ENCODE results near the gene GALNT10.

GRCh38 chr5:154236536-154237375 lies 46.2 kb downstream of the GALNT10 start:
- TF ChIP-seq EP300 (IDR thresholded peaks at IDR 0.05), result no peak
- no peak for TF ChIP-seq CTCF (IDR thresholded peaks at IDR 0.05)
- no peak for TF ChIP-seq MAZ (IDR thresholded peaks at IDR 0.05; ENCODE audit: borderline replicate concordance, low read depth, low read length)
- TF ChIP-seq, protein P1, sequence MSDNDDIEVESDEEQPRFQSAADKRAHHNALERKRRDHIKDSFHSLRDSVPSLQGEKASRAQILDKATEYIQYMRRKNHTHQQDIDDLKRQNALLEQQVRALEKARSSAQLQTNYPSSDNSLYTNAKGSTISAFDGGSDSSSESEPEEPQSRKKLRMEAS (IDR thresholded peaks at IDR 0.05), result no peak
- TF ChIP-seq RNF2 (IDR thresholded peaks at IDR 0.05; ENCODE audit: borderline replicate concordance, low read depth), result no peak
